Transverse colon (tissue), 4 donors: ENCODE data around the gene CTDSP2. TPM values are rescaled to one million over a fixed set of nuclear protein-coding genes. Genes with fewer than 3 reads are reported as not detected.

Source experiments
- DNase-seq: peaks from one replicate; pipeline ENCODE4 v3.0.0-alpha.2; 2019
- H3K27ac ChIP-seq, 4 donors: fragments of 200-600 bp; sonication (generic); 2 replicates each; pipeline ENCODE4 v1.5.1; 2016 to 2018; ENCODE audit warnings: inconsistent platforms in 4 of 4
- H3K27me3 ChIP-seq: fragments of 200-600 bp; sonication (generic); 2 replicates; pipeline ENCODE4 v1.5.1; 2017; ENCODE audit warnings: inconsistent platforms
- H3K36me3 ChIP-seq, 4 donors: fragments of 200-600 bp; sonication (generic); 2 replicates each; pipeline ENCODE4 v1.5.1; 2017 to 2019; ENCODE audit warnings: inconsistent platforms in 4 of 4
- H3K4me1 ChIP-seq, 4 donors: fragments of 200-600 bp; sonication (generic); 2 replicates each; pipeline ENCODE4 v1.5.1; 2017 to 2020; ENCODE audit warnings: inconsistent platforms in 4 of 4
- H3K4me3 ChIP-seq, 4 donors: fragments of 200-600 bp; sonication (generic); 1 replicate in 1 of 4; 2 replicates in 3 of 4; pipeline versions ENCODE4 v1.5.1 to v1.6.1; 2017 to 2019; ENCODE audit warnings: inconsistent platforms in 4 of 4
- H3K9me3 ChIP-seq, 2 donors: fragments of 200-600 bp; sonication (generic); 2 replicates each; pipeline ENCODE4 v1.5.1; 2017 to 2019; ENCODE audit warnings: inconsistent platforms in 2 of 2
- CTCF ChIP-seq, 5 experiments: fragments of 200-600 bp in 3 of 5; fragments of 450-650 bp in 2 of 5; sonication (generic) in 3 of 5; IDR thresholded peaks; 1 replicate in 2 of 5; 2 replicates in 3 of 5; pipeline ENCODE4 v1.5.1; 2016 to 2017; ENCODE audit warnings: antibody characterized with exemption in 5 of 5, inconsistent platforms in 3 of 5, mild to moderate bottlenecking in 2 of 5, moderate library complexity in 1 of 5
- EP300 ChIP-seq: sonication (generic); formaldehyde crosslinking; IDR thresholded peaks from one replicate; pipeline ENCODE4 v1.6.1; 2017; ENCODE audit warnings: antibody characterized with exemption, low read depth
- POLR2A ChIP-seq: fragments of 450-650 bp; IDR thresholded peaks from one replicate; pipeline ENCODE4 v1.6.1; 2016; ENCODE audit warnings: antibody characterized with exemption, mild to moderate bottlenecking, moderate library complexity
- POLR2AphosphoS5 ChIP-seq, 3 donors: sonication (generic); formaldehyde crosslinking; IDR thresholded peaks; one replicate each; pipeline ENCODE4 v1.6.1; 2016; ENCODE audit warnings: antibody characterized with exemption in 3 of 3
- WGBS, 2 donors: methylation state at CpG; one replicate each; pipeline ENCODE4 v1.1.5; 2018; ENCODE audit warnings: low coverage in 1 of 2; 5-methylcytosine and 5-hydroxymethylcytosine counted together
- in situ Hi-C, 4 donors: fragments of 200-750 bp; cut with MboI; loops; one replicate each; pipeline versions ENCODE4 v1.15.0 to v1.15.1; 2017; ENCODE audit warnings: low sequenced_read_pairs in 3 of 4, low pct_ligation_motif_present in 1 of 4, low pct_unique_long_range_greater_than_20kb in 1 of 4
- intact Hi-C: fragments of 100-400 bp; cut with DNase I; formaldehyde crosslinking; loops from one replicate; pipeline ENCODE4 v1.15.1; 2023; ENCODE audit warnings: low total_unique reads
- total RNA-seq, 4 donors: library from RNA; depleted of rRNA; stranded (reverse); fragments of >200 nt; gene quantifications; one replicate each; pipeline ENCODE4 v1.1.0, GENCODE V29; 2016

CTDSP2 gene
- total RNA-seq, 4 donors from 2014 or later = 174 to 268 (median 231) TPM

- H3K4me3 ChIP-seq = no peak overlapping the region
- WGBS, 2 donors = 71 to 89% methylated on average over 6 to 11 of the region's 11 CpGs
- TF ChIP-seq EP300 = no peak
- no peak for TF ChIP-seq POLR2A
- no peak for TF ChIP-seq CTCF (IDR thresholded peaks at IDR 0.05)
- TF ChIP-seq POLR2AphosphoS5 (IDR thresholded peaks at IDR 0.05) = no peak
- H3K27me3 ChIP-seq = no peaks in the 10 kb centered on the region
- intact Hi-C loops = loop anchor here (2.0 kb wide), 1 partner anchor 27 kb away; no protein-coding TSS in a partner anchor
- no peaks in the 10 kb centered on the region for H3K9me3 ChIP-seq
- in situ Hi-C loops = no loop called here
- H3K27ac ChIP-seq = peak overlapping the region; percentile 79 to 98 (median 88)
- no peaks in the 10 kb centered on the region for H3K36me3 ChIP-seq
- H3K4me1 ChIP-seq = peaks cover 11 to 39% (median 17%) of the 10 kb centered on the region in 4 donors
- no peak for DNase-seq
Measured at GRCh38 chr12:57869298-57869926, 22.9 kb upstream of the CTDSP2 start.

DNA sequence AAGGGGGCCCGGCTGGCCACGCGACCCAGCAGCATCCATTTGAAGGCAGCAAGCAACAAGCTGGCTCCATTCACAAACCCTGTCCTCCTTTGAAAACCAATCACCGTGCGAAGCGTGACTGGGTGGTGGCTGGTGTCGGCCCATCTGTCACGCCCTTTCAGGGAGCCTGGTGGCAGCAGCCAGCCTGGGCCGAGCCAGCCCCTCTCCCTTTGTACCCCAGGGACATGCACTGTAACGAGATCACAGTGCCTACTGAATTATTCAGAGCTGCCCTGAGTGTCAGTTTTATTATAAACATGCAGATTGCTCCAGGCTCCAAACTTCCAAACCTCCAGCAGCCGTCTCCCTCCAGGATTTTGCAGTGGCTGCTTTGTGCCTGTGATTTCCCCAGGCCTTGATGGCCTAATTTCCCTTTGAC, 22.3 kb upstream of the CTDSP2 start:
- Histone ChIP-seq H3K4me3 (no peak overlapping the region), H3K4me1 (peaks cover 12 to 39% (median 19%) of the 10 kb centered on the region in 4 donors), H3K36me3 (no peaks in the 10 kb centered on the region), H3K27me3 (no peaks in the 10 kb centered on the region), H3K9me3 (no peaks in the 10 kb centered on the region), H3K27ac (peak overlapping the region; percentile 79 to 98 (median 88))
- no peak for TF ChIP-seq POLR2AphosphoS5 (IDR thresholded peaks at IDR 0.05)
- no peak for TF ChIP-seq POLR2A
- no peak for TF ChIP-seq EP300
- no peak for TF ChIP-seq CTCF (IDR thresholded peaks at IDR 0.05)
- in situ Hi-C loops = no loop called here
- no peak for DNase-seq
- intact Hi-C loops = loop anchor here (2.0 kb wide), 1 partner anchor 26 kb away; no protein-coding TSS in a partner anchor
- 71% methylated on average over 11 of the region's 11 CpGs; no CpG with 5 or more reads in 1 of the 2 donors for WGBS, 2 donors

DNA sequence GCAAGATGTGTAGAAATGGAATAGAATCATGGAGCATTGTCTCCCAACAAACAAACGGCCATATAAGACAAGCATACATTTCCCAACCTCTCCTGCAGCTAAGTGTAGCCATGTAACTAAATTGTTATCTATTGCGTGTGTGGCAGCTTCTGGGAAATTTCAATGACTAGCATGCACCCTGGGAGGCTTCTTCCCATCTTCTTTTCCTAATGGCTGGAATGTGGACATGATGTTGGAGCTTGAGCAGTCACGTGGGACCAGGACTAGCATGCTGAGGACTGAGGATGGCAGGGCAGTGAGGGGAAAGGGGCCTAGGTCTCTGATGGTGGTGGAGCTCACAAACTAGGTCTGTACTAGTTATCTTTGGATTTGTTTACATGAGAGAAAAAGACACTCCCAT, 21.7 kb upstream of the CTDSP2 start:
- Histone ChIP-seq H3K27ac (peak overlapping the region; percentile 79 to 98 (median 88)), H3K27me3 (no peaks in the 10 kb centered on the region), H3K4me3 (no peak overlapping the region), H3K4me1 (peaks cover 9 to 40% (median 19%) of the 10 kb centered on the region in 4 donors), H3K9me3 (no peaks in the 10 kb centered on the region), H3K36me3 (no peaks in the 10 kb centered on the region)
- peak in 2 of 3 donors; percentile 24 to 49 for TF ChIP-seq POLR2AphosphoS5 (IDR thresholded peaks at IDR 0.05)
- TF ChIP-seq EP300 = peak; percentile 22
- no peak for TF ChIP-seq CTCF (IDR thresholded peaks at IDR 0.05)
- TF ChIP-seq POLR2A = no peak
- in situ Hi-C loops (no loop called here), intact Hi-C loops (loop anchor here (2.0 kb wide), 1 partner anchor 25 kb away; no protein-coding TSS in a partner anchor)
- WGBS, 2 donors = 60 to 83% methylated on average over 1 to 3 of the region's 3 CpGs
- DNase-seq = no peak

GRCh38 chr12:57866308-57867019, 19.9 kb upstream of the CTDSP2 start:
- no peak overlapping the region for H3K4me3 ChIP-seq
- in situ Hi-C loops (no loop called here), intact Hi-C loops (no loop called here)
- WGBS, 2 donors = 92 to 94% methylated on average over 2 to 3 of the region's 3 CpGs
- H3K27ac ChIP-seq = peak overlapping the region; percentile 90 to 98 (median 96)
- H3K9me3 ChIP-seq = no peaks in the 10 kb centered on the region
- TF ChIP-seq EP300 = no peak
- no peak for DNase-seq
- no peaks in the 10 kb centered on the region for H3K36me3 ChIP-seq
- peaks cover 9 to 40% (median 19%) of the 10 kb centered on the region in 4 donors for H3K4me1 ChIP-seq
- H3K27me3 ChIP-seq = no peaks in the 10 kb centered on the region
